ENCODE results near the gene IL11RA.

The IL11RA gene

DNA sequence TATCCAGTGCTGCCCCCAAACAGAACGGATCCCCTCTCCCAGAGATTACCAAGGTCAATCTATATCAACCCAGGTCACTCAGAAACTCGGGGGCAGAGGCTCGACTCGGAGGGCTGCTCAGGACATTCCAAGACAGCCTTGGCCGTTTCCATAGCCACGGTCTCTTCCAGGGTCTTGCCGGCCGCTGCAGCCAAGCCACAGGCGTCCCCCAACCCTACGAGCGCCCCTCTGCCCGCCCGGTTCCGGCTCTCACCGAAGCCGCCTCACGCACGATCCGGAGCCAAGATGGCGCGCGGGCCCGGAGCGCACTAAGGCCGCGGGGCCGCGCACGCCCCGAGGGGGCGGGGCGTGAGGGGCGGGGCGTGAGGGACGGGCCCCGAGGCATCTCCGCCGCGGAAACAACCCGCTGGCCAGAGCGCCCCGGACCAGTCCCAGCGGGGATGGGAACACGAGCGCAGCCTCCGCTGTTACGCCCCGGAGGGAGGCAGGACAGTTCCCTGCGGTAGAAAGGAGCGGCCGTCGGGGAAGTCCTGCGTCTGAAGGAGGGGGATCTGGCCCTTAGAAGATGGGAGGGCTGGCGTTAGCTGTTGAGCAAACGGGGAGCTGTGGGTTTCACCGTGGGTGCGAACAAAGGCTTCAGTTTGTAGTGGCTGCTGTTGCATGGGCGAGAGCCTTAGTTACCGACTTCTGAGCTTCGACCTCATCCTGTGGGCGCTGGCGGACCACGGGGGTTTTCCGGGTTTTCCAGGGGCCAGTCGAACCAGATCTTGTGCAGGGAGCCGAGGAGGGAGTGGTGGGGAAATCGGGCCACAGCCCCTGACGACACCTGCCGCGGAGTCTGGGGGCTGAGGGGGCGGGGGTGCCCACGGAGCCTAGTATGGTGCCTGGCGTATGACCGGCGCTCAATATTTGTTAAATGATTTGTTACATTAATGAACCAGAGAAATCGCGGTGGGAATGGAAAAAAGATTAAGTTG lies 39.9 kb upstream of the IL11RA start, which contains the start of gene RPP25L:
Gene RPP25L (minus strand): TSS at position 287 of the 977 bp plus-strand sequence. CDS start 801 bp downstream, outside the sequence.
- no peaks in the 10 kb centered on the region for H3K27me3 ChIP-seq (ENCODE audit: insufficient read depth, insufficient read length)
- H3K36me3 ChIP-seq (ENCODE audit: insufficient read depth, insufficient read length, low read length), result peaks cover 45% of the 10 kb centered on the region
- H3K9ac ChIP-seq (ENCODE audit: insufficient read length, low read depth), result peak within 1 kb of the TSS; percentile 94
- H3K4me1 ChIP-seq (ENCODE audit: insufficient read depth, insufficient read length), result peaks cover 14% of the 10 kb centered on the region
- TF ChIP-seq ZNF274 (IDR thresholded peaks at IDR 0.05; ENCODE audit: low read depth, low read length) (no peak), YY1 (IDR thresholded peaks at IDR 0.05; ENCODE audit: insufficient read depth, insufficient read length) (peak; percentile 55)
- DNase-seq (ENCODE audit: low read depth, low spot score), result no peak
- no peaks in the 10 kb centered on the region for H3K9me3 ChIP-seq (ENCODE audit: insufficient read depth, low read length)
- peak within 1 kb of the TSS; percentile 90 for H3K4me3 ChIP-seq (ENCODE audit: insufficient read length, low read depth)

DNA sequence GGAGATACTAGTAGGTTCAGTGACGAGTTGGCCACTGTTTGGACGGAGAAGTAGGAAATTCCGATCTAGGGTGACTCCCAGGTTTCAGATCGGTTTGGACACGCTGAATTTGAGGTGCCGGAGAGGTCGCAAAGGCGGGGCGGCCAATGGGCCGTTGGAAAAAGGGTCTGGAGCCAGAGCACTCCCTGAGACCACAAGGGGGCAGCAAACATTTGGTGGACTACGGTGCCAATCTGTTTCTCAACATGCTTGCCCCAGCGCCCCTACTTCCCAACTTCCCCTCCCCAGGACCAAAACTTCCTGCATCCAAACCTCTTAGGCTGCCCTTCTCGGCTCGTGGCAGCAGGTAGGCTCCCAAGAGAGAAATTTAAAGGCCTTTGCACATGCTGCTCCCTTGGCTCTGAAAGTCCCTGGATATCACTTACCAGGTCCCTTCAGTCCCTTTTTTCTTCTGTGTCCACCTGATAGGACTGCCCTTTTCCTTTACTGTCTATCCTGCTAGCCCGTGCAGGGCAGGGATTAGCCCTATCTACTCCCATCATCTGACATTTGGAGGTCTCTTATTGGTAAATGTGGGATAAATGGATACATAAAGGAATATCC lies 39.1 kb upstream of the IL11RA start:
- Histone ChIP-seq H3K36me3 (ENCODE audit: insufficient read depth, insufficient read length, low read length) (peaks cover 53% of the 10 kb centered on the region), H3K4me3 (ENCODE audit: insufficient read length, low read depth) (peak overlapping the region; percentile 90), H3K27me3 (ENCODE audit: insufficient read depth, insufficient read length) (no peaks in the 10 kb centered on the region), H3K4me1 (ENCODE audit: insufficient read depth, insufficient read length) (peaks cover 11% of the 10 kb centered on the region), H3K9me3 (ENCODE audit: insufficient read depth, low read length) (no peaks in the 10 kb centered on the region), H3K9ac (ENCODE audit: insufficient read length, low read depth) (peak overlapping the region; percentile 94)
- TF ChIP-seq ZNF274 (IDR thresholded peaks at IDR 0.05; ENCODE audit: low read depth, low read length), result no peak
- TF ChIP-seq YY1 (IDR thresholded peaks at IDR 0.05; ENCODE audit: insufficient read depth, insufficient read length), result no peak
- TF ChIP-seq SUZ12 (IDR thresholded peaks at IDR 0.05; ENCODE audit: extremely low read depth, insufficient read depth, insufficient read length), result no peak
- no peak for DNase-seq (ENCODE audit: low read depth, low spot score)

DNA sequence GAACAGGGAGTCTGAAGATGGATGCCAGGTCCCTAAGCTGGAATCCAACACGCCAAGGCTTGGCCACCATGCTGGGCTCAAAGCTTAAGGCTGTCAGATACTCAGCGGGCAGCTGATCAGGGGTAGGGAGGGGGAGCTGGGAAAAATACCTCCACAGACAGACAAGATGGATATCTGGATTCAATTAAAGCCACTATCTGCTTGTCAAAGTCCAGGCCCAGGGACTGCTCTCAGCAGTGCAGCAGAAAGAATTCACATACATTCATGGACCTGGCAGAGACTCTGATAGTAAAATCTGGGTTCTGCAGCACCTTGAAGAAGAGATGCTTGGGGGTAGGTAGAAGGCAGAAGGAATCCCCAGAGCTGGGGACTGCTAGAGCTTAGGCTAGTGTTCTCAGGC lies 36.9 kb upstream of the IL11RA start:
- Histone ChIP-seq H3K9me3 (ENCODE audit: insufficient read depth, low read length) (no peaks in the 10 kb centered on the region), H3K36me3 (ENCODE audit: insufficient read depth, insufficient read length, low read length) (peaks cover 52% of the 10 kb centered on the region), H3K4me1 (ENCODE audit: insufficient read depth, insufficient read length) (peaks cover 10% of the 10 kb centered on the region), H3K4me3 (ENCODE audit: insufficient read length, low read depth) (no peak overlapping the region), H3K9ac (ENCODE audit: insufficient read length, low read depth) (no peak overlapping the region), H3K27me3 (ENCODE audit: insufficient read depth, insufficient read length) (no peaks in the 10 kb centered on the region)
- DNase-seq (ENCODE audit: low read depth, low spot score), result no peak
- TF ChIP-seq ZNF274 (IDR thresholded peaks at IDR 0.05; ENCODE audit: low read depth, low read length), result no peak
- TF ChIP-seq SUZ12 (IDR thresholded peaks at IDR 0.05; ENCODE audit: extremely low read depth, insufficient read depth, insufficient read length), result no peak
- TF ChIP-seq YY1 (IDR thresholded peaks at IDR 0.05; ENCODE audit: insufficient read depth, insufficient read length), result no peak

DNA sequence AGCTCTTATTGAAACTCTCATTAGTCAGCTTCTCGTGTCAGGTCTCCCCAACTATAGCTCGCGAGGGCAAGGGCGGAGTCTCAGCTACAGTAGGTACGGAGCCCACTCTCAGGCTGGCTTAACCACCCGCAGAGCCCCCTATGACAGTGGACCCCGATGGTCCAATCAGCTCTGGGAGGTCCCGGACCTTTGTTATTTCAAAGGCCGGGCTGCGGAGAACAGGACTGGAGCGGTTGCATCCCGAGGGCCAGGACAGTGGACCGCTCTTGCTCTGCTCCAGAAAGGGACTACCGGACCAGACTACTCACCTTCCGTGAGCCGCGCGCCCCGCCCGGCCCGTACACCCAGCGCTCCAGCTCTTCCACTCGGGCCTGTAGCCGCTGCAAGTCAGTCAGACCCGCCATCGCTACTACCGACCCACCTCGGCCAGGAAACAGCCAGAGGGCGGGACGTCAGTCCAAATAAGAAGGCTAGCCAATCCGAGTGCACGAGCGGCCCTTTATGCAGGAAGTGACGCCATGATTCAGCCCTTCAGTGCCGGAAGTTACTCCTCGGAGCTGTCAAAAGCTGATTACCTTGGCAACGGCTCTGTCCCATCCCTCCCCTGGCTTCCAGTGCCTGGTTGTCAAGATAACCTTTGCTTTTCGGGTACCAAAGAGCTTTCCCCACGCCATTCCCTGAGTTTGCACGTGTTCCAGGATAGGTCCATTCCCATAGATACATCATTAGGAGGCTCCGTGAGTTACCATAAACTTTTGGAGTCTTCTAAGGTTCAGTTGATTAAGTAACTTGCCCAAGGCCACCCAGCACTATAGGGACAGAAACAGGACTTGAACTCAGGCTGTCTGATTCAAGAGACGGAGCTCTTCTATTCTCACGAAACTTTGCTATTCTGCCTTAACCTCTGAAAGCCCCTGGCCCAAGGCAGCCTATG lies 31.7 kb upstream of the IL11RA start, which contains the start of gene DCTN3:
Gene DCTN3 (minus strand): TSS at position 435 of the 934 bp plus-strand sequence. CDS start 31 bp downstream, at position 404.
- TF ChIP-seq ZNF274 (IDR thresholded peaks at IDR 0.05; ENCODE audit: low read depth, low read length) (no peak), YY1 (IDR thresholded peaks at IDR 0.05; ENCODE audit: insufficient read depth, insufficient read length) (peak; percentile 30), SUZ12 (IDR thresholded peaks at IDR 0.05; ENCODE audit: extremely low read depth, insufficient read depth, insufficient read length) (no peak)
- peak within 1 kb of the TSS; percentile 86 for H3K4me3 ChIP-seq (ENCODE audit: insufficient read length, low read depth)
- no peaks in the 10 kb centered on the region for H3K9me3 ChIP-seq (ENCODE audit: insufficient read depth, low read length)
- peaks cover 27% of the 10 kb centered on the region for H3K36me3 ChIP-seq (ENCODE audit: insufficient read depth, insufficient read length, low read length)
- no peaks in the 10 kb centered on the region for H3K4me1 ChIP-seq (ENCODE audit: insufficient read depth, insufficient read length)
- DNase-seq (ENCODE audit: low read depth, low spot score), result peak; percentile 86
- peaks cover 15% of the 10 kb centered on the region for H3K27me3 ChIP-seq (ENCODE audit: insufficient read depth, insufficient read length)
- H3K9ac ChIP-seq (ENCODE audit: insufficient read length, low read depth), result peak within 1 kb of the TSS; percentile 88

DNA sequence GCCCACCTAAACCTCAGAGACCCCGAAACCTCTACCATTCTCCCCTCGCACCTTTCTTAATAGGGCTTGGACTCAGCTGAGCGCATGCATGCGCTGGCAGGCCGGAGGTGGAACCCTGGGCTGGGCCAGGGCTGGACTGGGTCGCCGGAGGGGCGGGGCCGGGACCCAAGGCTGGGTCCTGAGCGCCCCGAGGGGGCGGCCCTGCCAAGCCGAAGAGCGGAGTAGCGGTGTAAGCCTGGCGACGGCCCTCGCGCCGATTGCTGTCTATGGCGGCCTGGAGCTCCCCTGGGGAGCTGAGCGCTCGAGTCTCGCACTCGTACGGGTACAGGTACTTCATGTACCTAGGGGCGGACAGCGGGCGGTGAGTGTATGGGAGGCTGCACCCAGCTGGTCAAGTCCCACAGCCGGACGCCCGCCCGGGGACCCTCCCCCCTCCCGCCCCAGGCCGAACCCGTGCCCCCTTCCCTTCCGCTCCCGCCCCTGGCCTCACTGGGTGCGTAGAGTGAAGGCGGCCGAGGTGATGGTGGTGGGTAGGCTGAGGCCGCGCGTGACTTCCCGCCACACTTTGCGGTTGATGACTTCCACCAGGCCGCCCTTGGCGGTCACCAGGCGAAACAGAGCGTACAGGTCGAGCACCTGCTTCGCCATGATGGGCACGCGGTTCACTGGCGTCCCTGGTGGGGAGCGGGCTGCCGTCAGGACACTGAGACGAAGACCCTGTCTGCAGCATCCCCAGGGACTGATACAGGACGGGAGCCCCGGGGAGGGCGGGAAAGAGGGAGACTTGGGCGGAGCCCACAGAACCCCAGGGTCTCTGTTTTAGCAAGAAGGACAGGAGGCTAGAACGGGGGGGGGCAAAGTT lies 28.4 kb upstream of the IL11RA start:
- Histone ChIP-seq H3K9ac (ENCODE audit: insufficient read length, low read depth) (no peak overlapping the region), H3K4me1 (ENCODE audit: insufficient read depth, insufficient read length) (no peaks in the 10 kb centered on the region), H3K4me3 (ENCODE audit: insufficient read length, low read depth) (no peak overlapping the region), H3K9me3 (ENCODE audit: insufficient read depth, low read length) (no peaks in the 10 kb centered on the region), H3K36me3 (ENCODE audit: insufficient read depth, insufficient read length, low read length) (no peaks in the 10 kb centered on the region), H3K27me3 (ENCODE audit: insufficient read depth, insufficient read length) (peaks cover 48% of the 10 kb centered on the region)
- DNase-seq (ENCODE audit: low read depth, low spot score), result no peak
- TF ChIP-seq SUZ12 (IDR thresholded peaks at IDR 0.05; ENCODE audit: extremely low read depth, insufficient read depth, insufficient read length) (no peak), YY1 (IDR thresholded peaks at IDR 0.05; ENCODE audit: insufficient read depth, insufficient read length) (no peak), ZNF274 (IDR thresholded peaks at IDR 0.05; ENCODE audit: low read depth, low read length) (no peak)
